Aorta (tissue), 5 donors: Measurements from ENCODE around the gene BPIFB3. TPM values are rescaled to one million over a fixed set of nuclear protein-coding genes. Genes with fewer than 3 reads are reported as not detected.

Experiments used
- ATAC-seq: fragments of 200-7000 bp; cut with Tn5 transposase; one replicate; pipeline ENCODE4 v1.9.1; 2022; ENCODE audit warnings: moderate library complexity; ENCODE audit not compliant: low FRiP score
- DNase-seq, 2 donors: peaks; one replicate each; pipeline ENCODE4 v3.0.0-alpha.2; 2020
- H3K27ac ChIP-seq, 2 donors: one replicate each; pipeline ENCODE4 v1.5.1; 2013; ENCODE audit warnings: low read length in 2 of 2, mild to moderate bottlenecking in 2 of 2, moderate library complexity in 2 of 2, control low read depth in 1 of 2, inconsistent platforms in 1 of 2, low read depth in 1 of 2
- H3K27me3 ChIP-seq, 2 donors: one replicate each; pipeline ENCODE4 v1.6.1; 2013; ENCODE audit warnings: control low read depth in 1 of 2, low read length in 1 of 2, mild to moderate bottlenecking in 1 of 2, moderate library complexity in 1 of 2; ENCODE audit not compliant: insufficient read depth in 2 of 2, control insufficient read depth in 1 of 2
- H3K36me3 ChIP-seq, 2 donors: one replicate each; pipeline ENCODE4 v1.6.1; 2013; ENCODE audit warnings: control low read depth in 1 of 2, low read length in 1 of 2, mild to moderate bottlenecking in 1 of 2; ENCODE audit not compliant: insufficient read depth in 2 of 2, control insufficient read depth in 1 of 2
- H3K4me1 ChIP-seq, 2 donors: one replicate each; pipeline ENCODE4 v1.6.1; 2013; ENCODE audit warnings: low read length in 2 of 2, control low read depth in 1 of 2, mild to moderate bottlenecking in 1 of 2, moderate library complexity in 1 of 2; ENCODE audit not compliant: insufficient read depth in 2 of 2, control insufficient read depth in 1 of 2
- H3K4me3 ChIP-seq, 2 donors: one replicate each; pipeline ENCODE4 v1.5.1; 2013; ENCODE audit warnings: low read length in 2 of 2, control low read depth in 1 of 2, mild to moderate bottlenecking in 1 of 2
- H3K9me3 ChIP-seq: one replicate; pipeline ENCODE4 v1.6.1; 2013; ENCODE audit warnings: mild to moderate bottlenecking, low read length; ENCODE audit not compliant: control insufficient read depth
- WGBS, 2 donors: extraction: QIAGEN DNeasy Blood & Tissue Kit; methylation state at CpG; one replicate each; pipeline ENCODE4 v1.1.7; 2013; 5-methylcytosine and 5-hydroxymethylcytosine counted together
- intact Hi-C, 2 donors: fragments of 100-400 bp; cut with DNase I; formaldehyde crosslinking; loops; one replicate each; pipeline versions ENCODE4 v1.14.2 to v1.15.0; 2022
- polyA plus RNA-seq, 2 donors: library from polyadenylated mRNA; stranded (reverse); fragments of 200-250 nt; gene quantifications; one replicate each; pipeline ENCODE4 v1.2.3, GENCODE V29; 2013
- total RNA-seq, 2 donors: library from RNA; stranded (reverse); fragmentation: NEBNext Ultra II Directional; extraction: Animal tissue kit (Norgen Biotek cat#: 25700); gene quantifications; one replicate each; pipeline ENCODE4 v1.2.1, GENCODE V29; 2021
- donor health status: healthy with polysubstance abuse.
- donor health status: Bipolar disorder and iron deficiency.
- donor health status: DM: no; HTN: no; CAD: no.
- donor health status: DM: no; HTN: no; CAD: no.
- donor health status: DM: yes; HTN: yes; CAD: no.

BPIFB3 gene
- total and polyA plus RNA-seq, 4 donors, result not detected

- no peaks in the 10 kb centered on the region for H3K4me1 ChIP-seq
- H3K9me3 ChIP-seq, result no peaks in the 10 kb centered on the region
- ATAC-seq (no peak), DNase-seq (no peak)
- WGBS, 2 donors, result 29 to 35% methylated on average over 19 of the region's 19 CpGs
- H3K4me3 ChIP-seq, result no peak overlapping the region
- H3K27ac ChIP-seq, result no peak overlapping the region
- no peaks in the 10 kb centered on the region for H3K36me3 ChIP-seq
- no peaks in the 10 kb centered on the region for H3K27me3 ChIP-seq
- intact Hi-C loops, result no loop called here
Observed at GRCh38 chr20:33009214-33010132, 44.2 kb upstream of the BPIFB3 start.

GRCh38 chr20:33010133-33010504 is 43.6 kb upstream of the BPIFB3 start:
- H3K27ac ChIP-seq, result no peak overlapping the region
- H3K4me1 ChIP-seq, result no peaks in the 10 kb centered on the region
- no peaks in the 10 kb centered on the region for H3K27me3 ChIP-seq
- no peaks in the 10 kb centered on the region for H3K9me3 ChIP-seq
- ATAC-seq (no peak), DNase-seq (no peak)
- intact Hi-C loops, result no loop called here
- no peak overlapping the region for H3K4me3 ChIP-seq
- H3K36me3 ChIP-seq, result no peaks in the 10 kb centered on the region
- 69 to 71% methylated on average over 5 of the region's 5 CpGs for WGBS, 2 donors

GRCh38 chr20:33010674-33011449 is 42.8 kb upstream of the BPIFB3 start:
- intact Hi-C loops, result no loop called here
- DNase-seq, result no peak
- no peak overlapping the region for H3K4me3 ChIP-seq

GRCh38 chr20:33012327-33013189 is 41.1 kb upstream of the BPIFB3 start:
- Histone ChIP-seq H3K9me3 (no peaks in the 10 kb centered on the region), H3K27ac (no peak overlapping the region), H3K4me1 (no peaks in the 10 kb centered on the region), H3K27me3 (no peaks in the 10 kb centered on the region), H3K4me3 (no peak overlapping the region), H3K36me3 (no peaks in the 10 kb centered on the region)
- DNase-seq, result no peak
- no peak for ATAC-seq
- WGBS, 2 donors, result 77% methylated on average over 15 of the region's 15 CpGs
- intact Hi-C loops, result no loop called here

More at GRCh38 chr20:33010674-33011449, 42.8 kb upstream of the BPIFB3 start:
- Histone ChIP-seq H3K4me1 (no peaks in the 10 kb centered on the region), H3K27ac (no peak overlapping the region), H3K27me3 (no peaks in the 10 kb centered on the region), H3K36me3 (no peaks in the 10 kb centered on the region), H3K9me3 (no peaks in the 10 kb centered on the region)
- no peak for ATAC-seq
- WGBS, 2 donors, result 81% methylated on average over 8 of the region's 8 CpGs

GRCh38 chr20:33013701-33014326 is 39.9 kb upstream of the BPIFB3 start:
- intact Hi-C loops, result no loop called here
- no peaks in the 10 kb centered on the region for H3K36me3 ChIP-seq
- WGBS, 2 donors, result 63 to 65% methylated on average over 12 of the region's 12 CpGs

GRCh38 chr20:33014336-33015113 is 39.2 kb upstream of the BPIFB3 start:
- H3K9me3 ChIP-seq, result no peaks in the 10 kb centered on the region
- H3K4me1 ChIP-seq, result no peaks in the 10 kb centered on the region
- 37 to 41% methylated on average over 16 of the region's 16 CpGs for WGBS, 2 donors
- DNase-seq, result no peak
- intact Hi-C loops, result no loop called here
- no peak overlapping the region for H3K27ac ChIP-seq
- no peaks in the 10 kb centered on the region for H3K27me3 ChIP-seq
- no peaks in the 10 kb centered on the region for H3K36me3 ChIP-seq
- ATAC-seq, result no peak
- no peak overlapping the region for H3K4me3 ChIP-seq

More at GRCh38 chr20:33013701-33014326, 39.9 kb upstream of the BPIFB3 start:
- no peak for ATAC-seq
- H3K4me1 ChIP-seq, result no peaks in the 10 kb centered on the region
- H3K4me3 ChIP-seq, result no peak overlapping the region
- no peaks in the 10 kb centered on the region for H3K27me3 ChIP-seq
- no peak for DNase-seq
- no peaks in the 10 kb centered on the region for H3K9me3 ChIP-seq
- H3K27ac ChIP-seq, result no peak overlapping the region

- Histone ChIP-seq H3K4me1 (no peaks in the 10 kb centered on the region), H3K9me3 (no peaks in the 10 kb centered on the region), H3K27me3 (no peaks in the 10 kb centered on the region), H3K36me3 (no peaks in the 10 kb centered on the region), H3K27ac (no peak overlapping the region), H3K4me3 (no peak overlapping the region)
- intact Hi-C loops, result no loop called here
- DNase-seq, result no peak
- 57 to 58% methylated on average over 10 of the region's 10 CpGs for WGBS, 2 donors
- ATAC-seq, result no peak
Observed at GRCh38 chr20:33015114-33015484, 38.6 kb upstream of the BPIFB3 start.
